NCI-H2081 treated with DMSO at 0.1 percent for 48 hours (cell line): ENCODE results near the gene C1S.

Experiments
- DNase-seq: peaks from one replicate; lab custom pipeline; 2025; lab: John Stamatoyannopoulos, UW

The C1S gene

GRCh38 chr12:7075939-7076338 is 15.4 kb downstream of the C1S start:
- DNase-seq = no peak

GRCh38 chr12:7076493-7076892 is 16.0 kb downstream of the C1S start:
- no peak for DNase-seq

GRCh38 chr12:7078163-7078562 is 17.6 kb downstream of the C1S start:
- no peak for DNase-seq

- DNase-seq = no peak
Observed at GRCh38 chr12:7079826-7080125, 19.3 kb downstream of the C1S start.

GRCh38 chr12:7081037-7081436 is 20.5 kb downstream of the C1S start:
- DNase-seq = no peak

- no peak for DNase-seq
Observed at GRCh38 chr12:7083125-7083524, 22.6 kb downstream of the C1S start.

- DNase-seq = no peak
Observed at GRCh38 chr12:7089196-7089871, 28.8 kb downstream of the C1S start.

- no peak for DNase-seq
Observed at GRCh38 chr12:7090222-7090998, 29.9 kb downstream of the C1S start.

- no peak for DNase-seq
Observed at GRCh38 chr12:7091171-7091570, 30.7 kb downstream of the C1S start.

- no peak for DNase-seq
Observed at GRCh38 chr12:7091660-7092228, 31.2 kb downstream of the C1S start.

GRCh38 chr12:7092229-7092985 is 31.9 kb downstream of the C1S start, which contains the start of gene C1R:
C1R (minus strand) TSS chr12:7092445; CDS start chr12:7092388, 57 bp downstream.
- DNase-seq = no peak

- DNase-seq = no peak
Observed at GRCh38 chr12:7092986-7093460, 32.5 kb downstream of the C1S start.

GRCh38 chr12:7093486-7093885 is 33.0 kb downstream of the C1S start:
- no peak for DNase-seq

- DNase-seq = no peak
Observed at GRCh38 chr12:7093892-7094291, 33.4 kb downstream of the C1S start.

- DNase-seq = no peak
Observed at GRCh38 chr12:7096006-7096932, 35.8 kb downstream of the C1S start.

GRCh38 chr12:7096979-7097378 is 36.5 kb downstream of the C1S start:
- DNase-seq = no peak

GRCh38 chr12:7099290-7099996 is 38.9 kb downstream of the C1S start:
- peak; percentile 88 for DNase-seq

GRCh38 chr12:7100239-7100638 is 39.7 kb downstream of the C1S start:
- DNase-seq = peak; percentile 60

- no peak for DNase-seq
Observed at GRCh38 chr12:7101047-7101693, 40.7 kb downstream of the C1S start.

- DNase-seq = no peak
Observed at GRCh38 chr12:7101694-7102131, 41.2 kb downstream of the C1S start.
